VCaP (cell line): ENCODE data around the gene BBX.

ENCODE experiments used
- H3K27ac ChIP-seq: fragments of 450-650 bp; 2 replicates; pipeline ENCODE4 v1.5.1; 2017
- TF ChIP-seq, protein P1 (sequence below): fragments of 450-650 bp; conservative IDR thresholded peaks from 2 replicates; pipeline ENCODE4 v1.5.1; 2017; ENCODE audit warnings: mild to moderate bottlenecking, moderate library complexity

BBX gene

DNA sequence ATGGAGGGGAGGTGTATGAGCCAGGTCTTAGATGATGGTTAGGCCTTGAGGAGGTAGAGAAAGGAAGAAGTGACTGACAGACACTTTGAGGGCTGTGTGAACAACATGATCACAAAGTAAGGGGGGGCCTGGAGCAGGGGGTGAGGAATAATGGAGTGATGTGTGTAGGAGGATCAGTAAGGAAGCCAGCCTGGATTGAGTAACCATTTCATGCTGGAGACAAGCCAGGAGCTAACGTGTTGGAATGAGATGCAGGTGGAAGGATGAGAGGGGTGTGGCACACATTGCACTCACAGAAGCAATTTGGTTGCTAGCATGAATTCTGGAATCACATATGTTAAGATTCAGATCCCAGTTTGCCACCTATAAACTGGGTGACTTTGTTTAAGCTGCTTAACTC, 65.5 kb downstream of the BBX start:
- H3K27ac ChIP-seq = no peak overlapping the region
- TF ChIP-seq, protein P1, sequence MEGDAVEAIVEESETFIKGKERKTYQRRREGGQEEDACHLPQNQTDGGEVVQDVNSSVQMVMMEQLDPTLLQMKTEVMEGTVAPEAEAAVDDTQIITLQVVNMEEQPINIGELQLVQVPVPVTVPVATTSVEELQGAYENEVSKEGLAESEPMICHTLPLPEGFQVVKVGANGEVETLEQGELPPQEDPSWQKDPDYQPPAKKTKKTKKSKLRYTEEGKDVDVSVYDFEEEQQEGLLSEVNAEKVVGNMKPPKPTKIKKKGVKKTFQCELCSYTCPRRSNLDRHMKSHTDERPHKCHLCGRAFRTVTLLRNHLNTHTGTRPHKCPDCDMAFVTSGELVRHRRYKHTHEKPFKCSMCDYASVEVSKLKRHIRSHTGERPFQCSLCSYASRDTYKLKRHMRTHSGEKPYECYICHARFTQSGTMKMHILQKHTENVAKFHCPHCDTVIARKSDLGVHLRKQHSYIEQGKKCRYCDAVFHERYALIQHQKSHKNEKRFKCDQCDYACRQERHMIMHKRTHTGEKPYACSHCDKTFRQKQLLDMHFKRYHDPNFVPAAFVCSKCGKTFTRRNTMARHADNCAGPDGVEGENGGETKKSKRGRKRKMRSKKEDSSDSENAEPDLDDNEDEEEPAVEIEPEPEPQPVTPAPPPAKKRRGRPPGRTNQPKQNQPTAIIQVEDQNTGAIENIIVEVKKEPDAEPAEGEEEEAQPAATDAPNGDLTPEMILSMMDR = no peak

DNA sequence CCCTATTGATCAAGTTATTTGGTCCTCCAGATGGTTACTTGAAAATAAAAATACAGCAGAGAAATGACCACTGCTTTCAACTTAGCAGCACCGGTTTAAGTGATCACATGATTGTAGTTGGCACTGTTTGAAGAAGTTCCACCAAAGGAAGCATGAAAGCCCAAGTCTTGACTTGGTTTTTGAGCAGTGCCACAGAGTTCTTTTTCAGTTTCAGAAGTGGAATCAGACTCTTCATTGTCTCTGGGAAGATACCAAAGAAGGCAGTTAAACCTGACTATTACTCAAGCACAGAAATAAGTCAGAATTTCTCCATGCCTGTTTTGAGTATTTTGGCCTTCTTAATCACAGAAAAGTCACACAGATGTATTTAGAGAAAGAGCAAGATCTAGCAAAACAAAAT, 66.7 kb downstream of the BBX start:
- no peak overlapping the region for H3K27ac ChIP-seq

DNA sequence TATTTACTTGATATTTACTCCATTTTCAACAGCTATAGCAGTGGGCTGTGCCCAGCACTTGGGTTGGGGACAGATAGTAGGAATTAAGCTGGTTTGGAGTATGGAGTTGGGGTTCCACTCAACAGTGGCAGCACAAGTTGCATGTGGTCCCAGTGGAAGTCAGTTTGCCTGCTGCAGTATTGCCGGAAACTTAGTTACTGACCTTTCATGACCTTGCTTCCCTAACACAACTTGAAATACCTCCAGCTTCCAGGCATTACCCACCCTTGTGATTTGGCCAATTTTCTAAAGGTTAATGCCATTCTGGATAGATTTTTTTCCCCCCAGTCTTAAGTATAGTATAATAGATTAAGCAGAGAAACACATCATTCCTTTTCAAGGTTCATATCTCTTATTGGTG, 68.0 kb downstream of the BBX start:
- TF ChIP-seq, protein P1 = no peak
- H3K27ac ChIP-seq = no peak overlapping the region

More for the DNA sequence above, 66.7 kb downstream of the BBX start:
- TF ChIP-seq, protein P1 = no peak

DNA sequence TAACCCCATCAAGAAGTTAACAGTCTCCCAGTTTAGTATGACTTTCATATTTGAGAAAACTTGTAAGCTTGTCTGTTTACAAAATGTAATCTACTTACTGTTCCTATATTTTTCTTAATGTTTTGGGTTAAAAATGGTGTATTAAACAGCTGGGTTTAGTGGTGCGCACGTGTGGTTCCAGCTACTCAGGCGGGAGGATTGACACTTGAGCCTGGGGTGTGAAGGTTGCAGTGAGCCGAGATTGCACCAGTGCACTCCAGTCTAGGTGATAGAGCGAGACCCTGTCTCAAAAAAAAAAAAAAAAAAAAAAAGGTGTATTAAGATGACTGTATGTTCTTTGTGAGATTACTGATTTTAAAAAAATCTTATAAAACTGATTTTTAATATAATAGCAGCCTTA, 69.3 kb downstream of the BBX start:
- no peak overlapping the region for H3K27ac ChIP-seq
- TF ChIP-seq, protein P1 = no peak

DNA sequence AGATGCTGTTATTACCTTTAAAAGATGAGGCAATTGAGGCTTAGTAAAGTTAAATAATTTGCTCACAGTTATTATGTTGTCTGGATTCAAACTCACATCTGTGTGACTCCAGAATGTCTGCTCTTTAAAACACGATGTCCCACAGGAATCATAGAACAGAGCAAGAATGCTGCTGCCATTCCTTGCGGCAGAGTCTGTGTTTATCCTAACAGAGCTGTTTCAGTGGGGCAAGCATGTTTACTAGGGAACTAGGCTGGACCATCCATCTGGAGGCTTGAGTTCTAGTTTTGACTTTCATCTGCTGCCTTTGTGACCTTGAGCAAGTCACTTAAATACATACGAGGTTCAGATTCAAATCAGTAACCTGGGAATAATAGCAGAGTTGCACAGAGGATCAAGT, 72.1 kb downstream of the BBX start:
- TF ChIP-seq, protein P1 = no peak
- no peak overlapping the region for H3K27ac ChIP-seq

DNA sequence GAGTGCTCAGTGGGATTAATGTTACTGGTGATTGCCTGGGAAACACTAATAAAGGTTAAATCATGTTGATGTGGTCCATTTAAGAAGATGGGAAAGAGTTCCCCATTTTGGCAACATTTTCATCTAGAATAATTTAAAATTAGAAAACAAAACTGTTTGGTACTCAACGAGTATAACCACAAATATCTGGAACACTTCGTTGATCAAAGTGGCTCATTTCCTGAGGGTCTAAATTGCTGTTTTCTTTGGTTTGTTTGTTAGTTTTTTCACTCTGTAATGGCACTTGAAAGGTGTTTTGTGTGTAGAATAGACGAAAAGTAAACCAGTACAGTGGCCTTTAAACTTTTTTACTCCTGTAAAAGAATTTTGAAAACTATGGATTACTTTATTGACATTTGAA, 73.9 kb downstream of the BBX start:
- TF ChIP-seq, protein P1 = no peak
- no peak overlapping the region for H3K27ac ChIP-seq

DNA sequence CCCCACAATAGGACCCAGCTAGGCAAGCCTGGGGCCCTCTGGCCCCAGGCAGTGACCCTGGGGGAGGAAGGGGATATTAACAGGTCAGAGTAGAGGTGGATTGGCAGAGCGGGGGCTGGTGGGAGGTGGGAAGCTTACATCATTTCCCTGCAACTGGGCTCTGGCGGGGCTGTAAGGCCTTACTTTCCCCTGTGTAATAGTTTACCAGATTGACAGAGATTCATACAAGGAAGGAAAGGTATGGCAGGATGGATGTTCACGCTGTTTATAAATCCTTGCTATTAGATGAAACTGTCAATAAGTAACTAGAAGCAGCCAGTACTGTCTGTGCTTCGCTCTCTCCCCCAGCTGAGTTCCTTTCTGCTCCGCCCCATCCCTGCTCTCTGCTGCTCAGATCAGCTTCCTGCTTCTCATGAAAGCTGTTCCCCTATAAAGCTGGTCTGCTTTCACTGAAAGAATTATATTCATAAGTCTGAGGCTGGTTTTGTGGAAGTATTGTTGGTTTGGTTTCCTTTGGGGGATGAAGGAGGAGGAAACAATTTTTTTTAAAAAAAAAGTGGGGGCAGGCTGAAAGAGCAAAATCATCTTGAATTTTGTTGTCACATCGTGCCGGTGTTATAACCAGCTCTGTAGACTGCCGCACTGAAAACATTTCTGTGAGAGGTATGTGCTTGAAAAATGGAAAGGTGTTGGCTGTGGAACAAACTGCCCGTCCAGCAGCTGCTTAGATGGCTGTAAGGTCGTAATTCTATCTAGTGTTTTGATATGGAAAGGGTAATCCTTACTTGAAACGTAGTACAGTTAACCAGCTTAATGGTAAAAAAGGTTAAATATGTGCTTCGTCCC, 76.4 kb downstream of the BBX start:
- TF ChIP-seq, protein P1 = no peak
- H3K27ac ChIP-seq = peak overlapping the region; percentile 89
